Measurements from ENCODE around the gene STAT1.

STAT1 gene

GRCh38 chr2:190942697-190943096 is 71.3 kb downstream of the STAT1 start:
- TF ChIP-seq ZFP30 (CRISPR knock-in tag; IDR thresholded peaks at IDR 0.05) (no peak), RARB (CRISPR knock-in tag; IDR thresholded peaks at IDR 0.05) (no peak), CSRNP3 (CRISPR knock-in tag; IDR thresholded peaks at IDR 0.05) (no peak), ZNF70 (CRISPR knock-in tag; IDR thresholded peaks at IDR 0.05) (no peak), TCF4 (CRISPR knock-in tag; IDR thresholded peaks at IDR 0.05; ENCODE audit: borderline replicate concordance) (no peak), ARNTL (CRISPR knock-in tag; IDR thresholded peaks at IDR 0.05; ENCODE audit: borderline replicate concordance, low read depth) (no peak), CSDC2 (CRISPR knock-in tag; IDR thresholded peaks at IDR 0.05) (no peak), GLIS3 (CRISPR knock-in tag; IDR thresholded peaks at IDR 0.05) (no peak), ESRRG (CRISPR knock-in tag; IDR thresholded peaks at IDR 0.05) (no peak), ZFP3 (CRISPR knock-in tag; IDR thresholded peaks at IDR 0.05) (no peak), ZC3H10 (CRISPR knock-in tag; IDR thresholded peaks at IDR 0.05) (no peak)
- ATAC-seq: no peak

GRCh38 chr2:190941571-190941970 is 72.4 kb downstream of the STAT1 start:
- TF ChIP-seq RARB (CRISPR knock-in tag; IDR thresholded peaks at IDR 0.05) (no peak), GLIS3 (CRISPR knock-in tag; IDR thresholded peaks at IDR 0.05) (no peak), ZC3H10 (CRISPR knock-in tag; IDR thresholded peaks at IDR 0.05) (no peak), ISL1 (CRISPR knock-in tag; IDR thresholded peaks at IDR 0.05) (no peak)
- no peak for ATAC-seq

- TF ChIP-seq PPARA (CRISPR knock-in tag; IDR thresholded peaks at IDR 0.05; ENCODE audit: borderline replicate concordance) (no peak), BACH2 (CRISPR knock-in tag; IDR thresholded peaks at IDR 0.05; ENCODE audit: borderline replicate concordance) (no peak)
- ATAC-seq: no peak
Measured at GRCh38 chr2:190940454-190940853, 73.5 kb downstream of the STAT1 start.

GRCh38 chr2:190938771-190939335 is 75.1 kb downstream of the STAT1 start:
- no peak for TF ChIP-seq POU6F1 (CRISPR knock-in tag; IDR thresholded peaks at IDR 0.05; ENCODE audit: borderline replicate concordance, low read depth)
- no peak for TF ChIP-seq PPARA (CRISPR knock-in tag; IDR thresholded peaks at IDR 0.05; ENCODE audit: borderline replicate concordance)
- TF ChIP-seq ISL1 (CRISPR knock-in tag; IDR thresholded peaks at IDR 0.05): no peak
- no peak for TF ChIP-seq GLIS3 (CRISPR knock-in tag; IDR thresholded peaks at IDR 0.05)
- no peak for TF ChIP-seq PATZ1 (CRISPR knock-in tag; IDR thresholded peaks at IDR 0.05; ENCODE audit: borderline replicate concordance)
- no peak for TF ChIP-seq CSDC2 (CRISPR knock-in tag; IDR thresholded peaks at IDR 0.05)
- TF ChIP-seq CREB5 (CRISPR knock-in tag; IDR thresholded peaks at IDR 0.05; ENCODE audit: low read depth): no peak
- TF ChIP-seq ZC3H10 (CRISPR knock-in tag; IDR thresholded peaks at IDR 0.05): no peak
- no peak for TF ChIP-seq SNAI2 (CRISPR knock-in tag; IDR thresholded peaks at IDR 0.05)
- no peak for TF ChIP-seq TSHZ2 (CRISPR knock-in tag; IDR thresholded peaks at IDR 0.05)
- TF ChIP-seq TOX (CRISPR knock-in tag; IDR thresholded peaks at IDR 0.05; ENCODE audit: borderline replicate concordance): no peak
- no peak for TF ChIP-seq OSR1 (CRISPR knock-in tag; IDR thresholded peaks at IDR 0.05)
- TF ChIP-seq TCF4 (CRISPR knock-in tag; IDR thresholded peaks at IDR 0.05; ENCODE audit: borderline replicate concordance): no peak
- no peak for TF ChIP-seq CSRNP3 (CRISPR knock-in tag; IDR thresholded peaks at IDR 0.05)
- TF ChIP-seq BACH2 (CRISPR knock-in tag; IDR thresholded peaks at IDR 0.05; ENCODE audit: borderline replicate concordance): no peak
- TF ChIP-seq ZFP3 (CRISPR knock-in tag; IDR thresholded peaks at IDR 0.05): no peak
- no peak for TF ChIP-seq ZFP30 (CRISPR knock-in tag; IDR thresholded peaks at IDR 0.05)
- no peak for TF ChIP-seq ARNTL (CRISPR knock-in tag; IDR thresholded peaks at IDR 0.05; ENCODE audit: borderline replicate concordance, low read depth)
- no peak for TF ChIP-seq ESRRG (CRISPR knock-in tag; IDR thresholded peaks at IDR 0.05)
- ATAC-seq: no peak
